GM19455 (cell line): ENCODE measurements around the gene ZFP36.

Experiments used
- ATAC-seq: cut with Tn5 transposase; IDR thresholded peaks from one replicate; pipeline ENCODE4 v1.9.1; 2021; ENCODE audit not compliant: unreplicated experiment

Gene ZFP36

DNA sequence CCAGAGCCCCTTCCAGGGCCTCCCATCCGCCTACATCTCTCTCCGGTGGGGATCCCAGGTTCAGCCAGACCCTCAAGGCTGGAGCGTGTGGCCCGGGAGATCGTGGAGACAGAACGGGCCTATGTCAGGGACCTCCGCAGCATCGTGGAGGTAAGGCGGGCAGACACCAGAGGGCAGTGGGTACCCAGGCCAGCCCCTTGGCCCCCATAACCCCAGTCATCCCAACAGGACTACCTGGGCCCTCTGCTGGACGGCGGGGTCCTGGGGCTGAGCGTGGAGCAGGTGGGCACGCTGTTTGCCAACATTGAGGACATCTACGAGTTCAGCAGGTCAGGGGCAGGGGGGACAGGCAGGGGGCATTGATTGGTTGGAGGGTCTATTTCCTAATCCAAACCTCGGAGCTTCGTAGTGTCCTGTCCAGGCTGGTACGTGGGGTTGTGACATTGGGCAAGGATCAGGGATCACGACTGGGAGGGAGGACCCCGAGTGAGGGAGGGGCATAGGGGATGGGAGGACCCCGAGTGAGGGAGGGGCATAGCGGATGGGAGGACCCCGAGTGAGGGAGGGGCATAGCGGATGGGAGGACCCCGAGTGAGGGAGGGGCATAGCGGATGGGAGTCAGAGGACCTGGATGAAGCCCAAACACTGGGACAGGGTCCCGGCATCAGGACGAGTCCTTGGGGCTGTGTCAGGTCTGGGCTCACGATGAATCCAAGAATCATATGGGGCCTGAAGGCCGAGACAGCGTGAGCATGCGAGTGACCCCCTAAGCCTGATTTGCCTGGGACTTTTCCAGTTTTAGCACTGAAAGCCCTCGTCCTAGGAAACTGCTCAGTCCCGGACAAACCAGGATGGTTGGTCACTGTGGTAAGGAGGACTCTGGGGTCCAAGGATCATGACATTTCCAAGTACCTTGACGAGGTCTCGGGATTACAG lies 8.7 kb downstream of the ZFP36 start:
- ATAC-seq = no peak

DNA sequence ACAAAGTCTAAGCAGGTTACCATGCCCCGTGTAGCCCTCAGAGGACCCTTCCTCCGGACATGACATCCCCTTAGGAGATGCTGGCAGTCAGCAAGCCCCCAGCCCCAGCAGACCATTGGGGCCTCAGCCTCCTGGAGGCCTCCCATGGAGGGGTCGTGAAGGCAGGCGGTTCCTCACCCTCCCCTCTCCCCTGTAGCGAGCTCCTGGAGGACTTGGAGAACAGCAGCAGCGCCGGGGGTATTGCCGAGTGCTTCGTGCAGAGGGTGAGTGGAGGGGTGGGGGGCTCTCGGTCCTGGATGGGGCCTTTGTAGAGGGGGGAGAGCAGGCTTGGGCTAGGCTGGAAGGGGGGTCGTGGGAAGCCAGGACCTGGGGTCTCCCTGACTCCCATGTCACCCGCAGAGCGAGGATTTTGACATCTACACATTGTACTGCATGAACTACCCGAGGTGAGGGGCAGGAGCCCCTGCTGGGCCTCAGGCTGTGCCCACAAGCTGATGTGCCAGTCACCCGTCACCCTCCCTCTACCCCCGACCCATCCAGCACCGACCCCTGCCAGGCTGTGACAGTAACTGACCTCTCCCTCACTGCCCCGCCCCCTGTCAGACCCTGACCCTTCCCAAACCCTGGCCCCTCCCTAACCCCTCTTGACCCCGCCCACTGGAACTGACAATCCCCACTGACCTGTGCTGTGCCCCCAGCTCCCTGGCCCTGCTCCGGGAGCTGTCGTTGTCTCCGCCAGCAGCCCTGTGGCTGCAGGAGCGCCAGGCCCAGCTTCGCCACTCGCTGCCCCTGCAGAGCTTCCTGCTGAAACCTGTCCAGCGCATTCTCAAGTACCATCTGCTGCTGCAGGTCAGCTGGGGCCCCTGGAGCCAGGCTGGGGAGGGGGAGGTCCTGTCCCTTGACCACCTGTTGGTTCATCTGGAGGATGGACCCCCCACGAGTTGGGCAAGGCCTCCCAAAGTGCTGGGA lies 9.8 kb downstream of the ZFP36 start:
- no peak for ATAC-seq

DNA sequence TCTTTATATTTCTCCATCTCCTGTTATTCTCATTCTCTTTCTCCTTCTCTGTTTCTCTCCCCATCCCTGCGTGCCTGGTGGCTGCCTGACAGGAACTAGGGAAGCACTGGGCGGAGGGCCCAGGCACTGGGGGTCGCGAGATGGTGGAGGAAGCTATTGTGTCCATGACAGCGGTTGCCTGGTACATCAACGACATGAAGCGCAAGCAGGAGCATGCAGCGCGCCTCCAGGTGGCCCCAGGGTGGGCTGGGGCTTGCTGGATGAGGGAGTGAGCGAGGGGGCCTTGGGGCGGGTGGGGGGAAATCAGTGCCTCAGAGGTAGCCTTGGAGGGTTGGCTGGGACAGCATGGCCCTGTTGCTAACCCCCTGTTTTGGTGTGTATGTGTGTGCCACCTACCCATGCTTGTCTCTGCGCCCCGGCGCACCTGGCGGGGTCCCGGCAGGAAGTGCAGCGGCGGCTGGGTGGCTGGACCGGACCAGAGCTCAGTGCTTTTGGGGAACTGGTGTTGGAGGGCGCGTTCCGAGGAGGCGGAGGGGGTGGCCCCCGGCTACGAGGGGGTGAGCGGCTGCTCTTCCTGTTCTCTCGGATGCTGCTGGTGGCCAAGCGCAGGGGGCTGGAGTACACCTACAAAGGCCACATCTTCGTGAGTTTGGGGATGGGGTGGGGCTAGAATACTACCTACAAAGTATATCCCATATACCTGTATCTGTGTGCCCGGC lies 11.0 kb downstream of the ZFP36 start:
- no peak for ATAC-seq

DNA sequence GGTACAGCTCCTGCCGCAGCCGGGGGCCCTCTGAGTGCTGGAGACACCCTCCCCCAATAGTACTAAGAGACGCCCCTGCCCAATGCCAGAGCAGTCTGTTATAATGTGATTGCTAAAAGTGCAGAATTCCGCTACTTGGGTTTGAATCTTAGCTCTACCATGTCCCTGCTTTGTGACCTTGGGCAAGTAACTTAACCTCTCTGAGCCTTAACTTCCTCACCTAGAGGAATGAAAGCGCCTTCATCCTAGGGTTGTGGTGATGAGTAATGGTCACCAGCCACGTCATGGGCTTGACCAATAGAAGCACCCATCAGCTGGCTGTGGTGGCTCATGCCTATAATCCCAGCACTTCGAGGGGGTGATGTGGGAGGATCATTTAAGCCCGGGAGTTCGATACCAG lies 12.4 kb downstream of the ZFP36 start:
- no peak for ATAC-seq

DNA sequence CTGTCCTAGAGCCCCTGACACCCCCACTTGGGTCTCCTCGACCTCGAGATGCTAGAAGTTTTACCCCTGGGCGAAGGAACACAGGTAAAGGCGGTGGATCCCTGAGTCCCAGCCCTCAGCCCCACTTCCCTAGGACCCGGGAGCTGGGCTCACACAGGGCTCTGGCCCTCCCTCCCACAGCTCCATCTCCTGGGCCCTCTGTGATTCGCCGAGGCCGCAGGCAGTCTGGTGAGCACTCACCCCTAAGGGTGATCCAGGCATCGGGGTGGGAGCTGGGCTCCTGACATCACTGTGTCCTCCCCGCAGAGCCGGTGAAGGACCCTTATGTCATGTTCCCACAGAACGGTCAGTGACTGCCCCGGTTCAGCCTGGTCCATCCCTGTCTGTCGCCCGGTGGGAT lies 14.1 kb downstream of the ZFP36 start:
- no peak for ATAC-seq

DNA sequence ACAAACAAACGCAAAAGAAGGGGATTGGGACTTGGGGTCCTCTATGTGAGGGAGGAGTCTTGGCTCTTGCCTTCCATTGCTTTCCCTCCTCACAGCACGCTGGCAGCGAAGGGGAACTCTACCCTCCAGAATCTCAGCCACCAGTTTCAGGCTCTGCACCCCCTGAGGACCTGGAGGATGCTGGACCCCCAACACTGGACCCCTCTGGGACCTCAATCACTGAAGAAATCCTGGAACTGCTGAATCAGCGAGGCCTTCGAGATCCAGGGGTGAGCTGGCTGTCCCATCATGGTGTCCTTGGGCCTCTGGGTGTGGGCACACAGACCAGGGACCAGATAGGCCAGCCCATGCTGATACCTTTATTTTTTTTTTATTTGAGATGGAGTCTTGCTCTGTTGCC lies 15.4 kb downstream of the ZFP36 start:
- ATAC-seq = no peak

DNA sequence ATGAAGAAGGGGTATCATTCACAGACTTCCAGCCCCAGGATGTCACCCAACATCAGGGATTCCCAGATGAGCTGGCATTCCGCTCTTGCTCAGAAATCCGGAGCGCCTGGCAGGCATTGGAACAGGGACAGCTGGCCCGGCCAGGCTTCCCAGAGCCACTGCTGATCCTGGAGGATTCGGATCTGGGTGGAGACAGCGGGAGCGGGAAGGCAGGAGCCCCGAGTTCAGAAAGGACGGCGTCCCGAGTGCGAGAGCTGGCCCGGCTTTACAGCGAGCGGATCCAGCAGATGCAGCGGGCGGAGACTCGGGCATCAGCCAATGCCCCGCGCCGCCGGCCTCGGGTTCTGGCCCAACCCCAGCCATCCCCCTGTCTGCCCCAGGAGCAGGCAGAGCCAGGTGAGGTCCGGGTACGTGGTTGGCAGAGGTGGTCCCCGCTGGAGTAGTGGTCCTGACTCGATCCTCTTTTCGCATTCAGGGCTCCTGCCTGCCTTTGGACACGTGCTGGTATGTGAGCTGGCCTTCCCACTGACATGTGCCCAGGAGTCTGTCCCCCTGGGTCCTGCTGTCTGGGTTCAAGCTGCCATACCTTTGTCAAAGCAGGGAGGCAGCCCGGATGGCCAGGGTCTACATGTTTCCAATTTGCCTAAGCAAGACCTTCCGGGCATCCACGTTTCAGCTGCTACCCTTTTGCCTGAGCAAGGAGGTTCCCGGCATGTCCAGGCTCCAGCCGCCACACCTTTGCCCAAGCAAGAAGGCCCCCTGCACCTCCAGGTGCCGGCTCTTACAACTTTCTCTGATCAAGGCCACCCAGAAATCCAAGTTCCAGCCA lies 16.8 kb downstream of the ZFP36 start:
- ATAC-seq = no peak

DNA sequence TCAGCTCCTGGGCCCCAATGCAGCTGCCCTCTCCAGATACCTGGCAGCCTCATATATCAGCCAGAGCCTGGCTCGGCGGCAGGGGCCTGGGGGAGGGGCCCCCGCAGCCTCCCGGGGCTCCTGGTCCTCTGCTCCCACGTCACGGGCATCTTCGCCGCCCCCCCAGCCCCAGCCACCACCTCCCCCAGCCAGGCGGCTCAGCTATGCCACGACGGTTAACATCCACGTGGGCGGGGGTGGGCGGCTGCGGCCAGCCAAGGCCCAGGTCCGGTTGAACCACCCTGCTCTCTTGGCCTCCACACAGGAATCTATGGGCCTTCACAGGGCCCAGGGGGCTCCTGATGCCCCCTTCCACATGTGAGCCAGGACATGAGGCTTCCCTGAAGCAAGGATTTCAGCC lies 18.3 kb downstream of the ZFP36 start:
- no peak for ATAC-seq

DNA sequence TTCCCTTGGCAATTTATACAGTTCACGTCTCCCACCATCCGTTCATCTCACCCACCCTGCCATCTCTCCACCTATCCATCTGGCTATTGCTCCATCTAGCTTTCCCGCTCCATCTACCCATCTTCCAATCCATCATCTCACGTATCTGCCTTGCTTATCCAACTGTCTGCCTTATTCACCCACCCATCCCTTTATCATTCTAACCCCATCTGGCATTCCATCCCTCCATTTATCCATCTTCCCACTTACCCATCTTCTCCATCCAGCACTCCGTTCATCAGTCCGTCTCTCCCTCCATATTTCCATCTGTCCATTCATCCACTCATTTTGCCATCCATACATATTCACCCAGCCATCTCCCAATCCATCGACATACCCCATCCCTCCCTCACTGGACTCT lies 19.1 kb downstream of the ZFP36 start:
- no peak for ATAC-seq

DNA sequence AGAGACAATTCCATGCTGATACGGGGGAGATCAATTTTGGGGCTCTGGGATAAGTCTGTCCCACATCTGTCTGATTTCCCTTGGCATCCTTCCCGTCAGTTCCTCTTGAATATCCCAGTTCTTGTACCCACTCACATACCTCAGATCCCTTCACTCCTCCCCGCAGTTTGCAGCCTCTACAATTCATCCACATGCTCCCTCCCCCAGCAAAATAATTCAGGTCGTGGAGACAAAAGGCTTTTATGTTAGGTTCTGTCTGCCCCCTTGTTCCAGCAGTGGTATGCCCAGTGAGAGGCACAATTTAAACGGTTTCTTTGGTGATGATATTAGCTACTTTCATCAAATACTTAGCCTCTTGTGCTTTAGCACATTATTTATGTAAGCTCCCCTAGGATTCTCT lies 19.5 kb downstream of the ZFP36 start:
- ATAC-seq = no peak

DNA sequence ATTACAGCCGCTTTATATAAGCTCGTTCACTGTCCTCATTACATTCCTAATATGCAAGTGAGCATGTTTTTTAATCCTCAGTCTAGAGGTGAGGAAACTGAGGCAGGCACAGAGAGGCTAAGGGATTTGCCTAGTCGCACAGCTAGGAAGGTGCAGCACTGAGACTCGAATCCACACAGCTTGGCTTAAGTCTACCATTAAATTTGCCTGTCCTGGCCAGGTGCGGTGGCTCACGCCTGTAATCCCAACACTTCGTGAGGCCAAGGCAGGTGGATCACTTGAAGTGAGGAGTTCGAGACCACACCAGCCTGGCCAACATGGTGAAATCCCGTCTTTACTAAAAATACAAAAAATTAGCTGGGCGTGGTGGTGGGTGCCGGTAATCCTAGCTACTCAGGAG lies 21.1 kb downstream of the ZFP36 start:
- no peak for ATAC-seq

DNA sequence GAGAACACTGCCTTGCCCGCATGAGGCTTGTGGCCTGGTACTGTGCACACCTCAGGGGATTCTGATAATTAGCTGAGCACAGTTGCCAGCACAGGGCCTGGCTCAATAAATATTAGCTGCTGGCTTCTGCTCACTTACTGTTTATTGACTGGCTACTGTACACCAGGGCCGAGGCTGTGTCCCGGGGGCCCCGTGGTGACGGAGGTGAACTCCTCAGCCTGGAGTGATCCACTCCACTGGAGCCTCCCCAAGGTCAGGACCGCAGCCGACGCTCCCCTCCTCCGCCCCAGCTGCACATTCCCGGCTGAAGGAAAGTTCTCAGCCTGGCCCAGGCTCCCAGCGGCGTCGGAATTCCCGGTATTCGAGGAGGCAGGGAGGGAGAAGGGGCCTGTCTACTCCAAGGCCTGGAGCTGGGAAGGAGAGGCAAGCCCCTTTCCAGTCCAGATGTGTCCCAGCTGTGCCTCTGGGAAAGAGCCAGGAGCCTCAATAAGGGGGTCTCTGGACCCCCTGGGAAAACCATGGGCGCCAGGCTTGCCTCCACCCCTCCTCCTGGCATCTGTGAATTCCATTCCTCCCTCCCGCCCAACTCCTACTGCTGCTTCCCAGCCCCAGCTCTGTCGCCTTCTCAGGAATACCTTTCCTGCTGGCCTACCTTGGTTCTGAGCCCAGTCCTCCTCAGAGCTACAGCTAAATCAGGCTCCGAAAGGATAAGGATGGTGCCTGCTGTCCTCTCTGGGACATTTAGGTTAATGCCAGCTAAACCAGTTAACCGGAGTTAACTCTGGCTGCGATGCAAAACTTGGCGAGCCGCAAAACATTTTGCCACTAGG lies 21.9 kb downstream of the ZFP36 start:
- no peak for ATAC-seq

DNA sequence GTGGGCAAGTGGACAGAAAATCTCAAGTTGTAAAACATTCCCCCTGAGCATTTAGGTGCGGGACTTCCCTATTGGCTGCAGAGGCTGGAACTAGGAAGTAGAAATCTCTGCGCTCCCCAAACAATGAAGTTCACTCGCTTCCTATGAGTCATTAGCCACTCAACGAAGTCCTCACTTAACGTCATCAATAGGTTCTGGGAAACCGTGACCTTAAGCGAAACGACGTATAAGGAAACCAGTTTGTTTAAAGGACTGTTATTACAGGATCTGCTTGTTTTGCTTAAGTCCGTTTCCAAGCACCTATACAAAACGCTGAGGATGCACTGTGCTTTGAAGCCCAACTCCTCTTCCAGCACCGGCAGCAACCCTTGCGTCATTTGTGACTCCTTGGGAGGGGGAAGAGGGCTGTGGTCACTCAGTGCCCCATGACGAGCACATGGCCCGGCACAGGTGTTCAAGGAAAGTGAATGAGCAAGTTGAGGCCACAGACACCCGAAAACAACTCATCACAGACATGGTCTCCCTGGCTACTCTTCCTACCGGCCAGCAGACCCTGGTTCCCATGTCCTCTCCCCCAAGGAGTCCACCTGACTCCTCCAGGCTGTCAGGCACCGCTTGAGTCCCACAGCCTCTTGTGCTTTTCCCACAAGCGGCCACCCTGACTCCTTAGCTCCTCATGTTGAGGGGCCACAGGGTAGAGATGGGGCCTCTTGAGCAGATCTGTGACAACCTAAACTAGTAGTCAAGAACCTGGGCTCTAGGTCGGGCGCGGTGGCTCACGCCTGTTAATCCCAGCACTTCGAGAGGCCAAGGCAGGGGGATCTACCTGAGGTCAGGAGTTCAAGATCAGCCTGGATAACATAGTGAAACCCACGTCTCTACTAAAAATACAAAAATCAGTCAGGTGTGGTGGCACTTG lies 24.3 kb downstream of the ZFP36 start:
- no peak for ATAC-seq

DNA sequence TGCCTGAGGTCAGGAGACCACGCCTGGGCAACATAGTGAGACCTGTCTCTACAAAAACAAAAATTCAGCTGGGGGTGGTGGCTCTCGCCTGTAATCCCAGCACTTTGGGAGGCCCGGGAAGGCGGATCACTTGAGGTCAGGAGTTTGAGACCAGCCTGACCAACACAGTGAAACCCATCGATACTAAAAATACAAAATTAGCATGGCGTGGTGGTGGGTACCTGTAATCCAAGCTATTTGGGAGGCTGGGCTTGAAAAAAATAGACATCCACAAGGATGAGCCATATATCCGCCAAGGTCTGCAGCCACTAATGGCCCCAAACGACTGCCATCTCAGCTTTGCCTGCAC lies 26.0 kb downstream of the ZFP36 start:
- ATAC-seq = no peak

DNA sequence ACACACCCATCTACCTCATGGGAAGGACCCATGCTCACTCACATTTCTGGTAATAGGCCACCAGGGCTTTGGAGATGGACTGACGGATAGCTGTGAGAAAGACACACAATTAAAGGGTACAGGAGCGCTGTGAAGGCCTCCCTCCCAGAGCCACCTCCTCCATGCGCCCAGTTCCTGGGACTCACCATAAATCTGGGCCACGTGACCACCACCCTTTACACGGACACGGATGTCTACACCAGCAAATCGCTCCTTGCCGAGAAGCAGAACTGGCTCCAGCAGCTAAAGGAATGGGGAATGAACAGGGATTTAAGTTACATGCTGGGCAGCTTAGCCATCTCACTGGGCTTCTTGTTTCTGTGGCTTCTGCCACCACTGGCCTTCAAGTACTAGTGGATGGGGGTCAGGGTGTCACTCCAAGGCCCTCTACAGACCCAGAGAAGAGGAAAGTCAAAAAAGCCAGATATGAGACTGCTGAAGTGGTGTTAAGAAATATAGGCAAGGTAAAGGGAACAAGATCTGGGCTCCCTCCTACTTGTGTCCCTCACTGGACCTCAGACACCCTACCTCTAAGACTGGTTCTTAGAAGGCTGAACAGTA lies 26.9 kb downstream of the ZFP36 start:
- ATAC-seq = no peak

DNA sequence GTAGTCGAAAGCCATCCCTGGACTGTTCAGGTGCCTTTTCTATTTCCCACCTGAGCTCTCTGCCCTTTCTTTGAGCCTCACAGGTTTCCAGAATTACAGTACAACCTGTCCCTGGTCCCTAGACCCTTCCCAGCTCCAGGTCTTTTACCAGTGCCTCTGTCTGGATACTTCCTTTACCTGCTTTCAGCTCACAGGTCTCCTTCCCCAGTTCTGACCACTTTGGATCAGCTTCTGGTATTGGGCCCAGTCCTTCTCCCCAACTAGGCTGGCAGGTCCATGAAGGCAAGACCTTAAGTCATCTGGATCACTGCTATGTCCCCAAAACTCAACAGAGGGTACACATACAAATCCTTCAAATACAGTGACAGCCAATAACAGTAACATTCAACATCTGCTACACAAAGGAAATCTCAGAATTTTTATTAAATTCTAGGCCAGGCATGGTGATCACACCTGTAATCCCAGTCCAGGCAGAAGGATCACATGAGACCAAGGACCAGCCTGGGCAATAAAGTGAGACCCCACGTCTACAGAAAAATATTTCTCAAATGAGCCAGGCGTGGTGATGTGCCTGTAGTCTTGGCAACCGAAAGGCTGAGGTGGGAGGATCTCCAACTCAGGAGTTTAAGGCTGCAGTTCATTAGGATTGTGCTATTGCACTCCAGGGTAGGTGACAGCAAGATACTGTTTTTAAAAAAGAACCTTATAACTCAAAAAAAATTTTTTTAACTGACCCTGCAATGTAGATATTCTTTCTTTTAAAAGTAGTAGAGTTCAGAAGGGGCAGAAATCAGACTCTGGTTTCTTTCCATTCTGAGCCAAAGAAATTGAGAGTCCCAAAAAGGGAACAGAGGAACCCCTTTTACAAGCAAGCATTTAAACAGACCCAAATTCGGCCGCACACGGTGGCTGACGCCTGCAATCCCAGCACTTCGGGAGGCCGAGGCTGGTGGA lies 27.8 kb downstream of the ZFP36 start:
- no peak for ATAC-seq
